H54 (cell line): ENCODE measurements around the gene PRKCE.

Source experiments
- DNase-seq: peaks from one replicate; pipeline ENCODE4 v3.0.0; 2011; ENCODE audit warnings: low spot score, mixed read lengths; ENCODE audit not compliant: insufficient read length
- FAIRE-seq: peaks from 3 replicates; lab custom pipeline; 2011; peaks lifted over from hg19 to GRCh38; lab: Jason Lieb, UNC
- POLR2A ChIP-seq: IDR thresholded peaks from 2 replicates; pipeline ENCODE4 v1.6.1; 2011; ENCODE audit warnings: low read depth, mild to moderate bottlenecking, low read length

PRKCE gene

GRCh38 chr2:46173636-46174250 lies 522.3 kb downstream of the PRKCE start:
- TF ChIP-seq POLR2A = no peak
- FAIRE-seq = no peak
- no peak for DNase-seq

- no peak for FAIRE-seq
- no peak for DNase-seq
- no peak for TF ChIP-seq POLR2A
Observed at GRCh38 chr2:46174345-46175170, 523.1 kb downstream of the PRKCE start.

- FAIRE-seq (no peak), DNase-seq (no peak)
- no peak for TF ChIP-seq POLR2A
Observed at GRCh38 chr2:46175419-46175818, 523.9 kb downstream of the PRKCE start.

- no peak for DNase-seq
Observed at GRCh38 chr2:46177461-46178089, 526.1 kb downstream of the PRKCE start.

GRCh38 chr2:46179037-46179621 lies 527.7 kb downstream of the PRKCE start:
- no peak for TF ChIP-seq POLR2A
- no peak for DNase-seq

More at GRCh38 chr2:46177461-46178089, 526.1 kb downstream of the PRKCE start:
- TF ChIP-seq POLR2A = no peak
- no peak for FAIRE-seq

GRCh38 chr2:46180189-46180588 lies 528.7 kb downstream of the PRKCE start:
- no peak for TF ChIP-seq POLR2A
- FAIRE-seq (no peak), DNase-seq (no peak)

More at GRCh38 chr2:46179037-46179621, 527.7 kb downstream of the PRKCE start:
- no peak for FAIRE-seq

GRCh38 chr2:46181306-46181705 lies 529.8 kb downstream of the PRKCE start:
- FAIRE-seq (no peak), DNase-seq (no peak)
- no peak for TF ChIP-seq POLR2A

GRCh38 chr2:46181789-46182530 lies 530.5 kb downstream of the PRKCE start:
- DNase-seq = no peak
- no peak for FAIRE-seq
- no peak for TF ChIP-seq POLR2A

- FAIRE-seq = no peak
- DNase-seq = no peak
- TF ChIP-seq POLR2A = no peak
Observed at GRCh38 chr2:46183426-46183825, 532.0 kb downstream of the PRKCE start.

- DNase-seq = no peak
- TF ChIP-seq POLR2A = no peak
- FAIRE-seq = no peak
Observed at GRCh38 chr2:46184794-46185583, 533.5 kb downstream of the PRKCE start.

- TF ChIP-seq POLR2A = no peak
- DNase-seq (no peak), FAIRE-seq (no peak)
Observed at GRCh38 chr2:46187112-46187618, 535.7 kb downstream of the PRKCE start.

- DNase-seq (no peak), FAIRE-seq (no peak)
- no peak for TF ChIP-seq POLR2A
Observed at GRCh38 chr2:46188041-46188716, 536.7 kb downstream of the PRKCE start.

GRCh38 chr2:46193356-46193755 lies 541.9 kb downstream of the PRKCE start:
- DNase-seq (no peak), FAIRE-seq (no peak)
- no peak for TF ChIP-seq POLR2A
